ENCODE measurements around the gene TBXA2R.

DNA sequence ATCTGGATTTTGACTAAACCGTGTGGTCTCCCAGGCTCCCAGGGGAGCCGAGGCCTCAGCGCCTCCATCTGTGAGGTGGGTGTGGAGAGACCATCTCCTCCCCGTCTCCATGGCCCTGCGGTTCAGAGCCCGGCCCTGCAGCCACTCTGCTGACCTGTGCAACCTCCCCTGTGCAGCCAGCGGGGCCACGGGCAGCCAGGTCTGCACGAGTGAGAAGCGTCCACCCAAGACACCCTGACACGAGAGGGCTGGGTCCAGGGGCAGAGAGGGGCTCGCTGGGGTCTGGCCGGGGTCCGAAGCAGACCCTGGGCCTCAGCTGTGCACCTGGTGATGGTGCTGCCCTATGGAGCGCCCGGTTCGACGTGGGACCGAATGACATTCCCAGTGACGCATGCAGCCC, 30.3 kb upstream of the TBXA2R start:
- TF ChIP-seq, protein P1, sequence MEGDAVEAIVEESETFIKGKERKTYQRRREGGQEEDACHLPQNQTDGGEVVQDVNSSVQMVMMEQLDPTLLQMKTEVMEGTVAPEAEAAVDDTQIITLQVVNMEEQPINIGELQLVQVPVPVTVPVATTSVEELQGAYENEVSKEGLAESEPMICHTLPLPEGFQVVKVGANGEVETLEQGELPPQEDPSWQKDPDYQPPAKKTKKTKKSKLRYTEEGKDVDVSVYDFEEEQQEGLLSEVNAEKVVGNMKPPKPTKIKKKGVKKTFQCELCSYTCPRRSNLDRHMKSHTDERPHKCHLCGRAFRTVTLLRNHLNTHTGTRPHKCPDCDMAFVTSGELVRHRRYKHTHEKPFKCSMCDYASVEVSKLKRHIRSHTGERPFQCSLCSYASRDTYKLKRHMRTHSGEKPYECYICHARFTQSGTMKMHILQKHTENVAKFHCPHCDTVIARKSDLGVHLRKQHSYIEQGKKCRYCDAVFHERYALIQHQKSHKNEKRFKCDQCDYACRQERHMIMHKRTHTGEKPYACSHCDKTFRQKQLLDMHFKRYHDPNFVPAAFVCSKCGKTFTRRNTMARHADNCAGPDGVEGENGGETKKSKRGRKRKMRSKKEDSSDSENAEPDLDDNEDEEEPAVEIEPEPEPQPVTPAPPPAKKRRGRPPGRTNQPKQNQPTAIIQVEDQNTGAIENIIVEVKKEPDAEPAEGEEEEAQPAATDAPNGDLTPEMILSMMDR (IDR thresholded peaks at IDR 0.05) = no peak
- TF ChIP-seq POLR2A (IDR thresholded peaks at IDR 0.05) = no peak
